ENCODE results near the gene TRAK2.
A peak's percentile ranks its signal among the peaks of the same experiment; 100 is the strongest.

DNA sequence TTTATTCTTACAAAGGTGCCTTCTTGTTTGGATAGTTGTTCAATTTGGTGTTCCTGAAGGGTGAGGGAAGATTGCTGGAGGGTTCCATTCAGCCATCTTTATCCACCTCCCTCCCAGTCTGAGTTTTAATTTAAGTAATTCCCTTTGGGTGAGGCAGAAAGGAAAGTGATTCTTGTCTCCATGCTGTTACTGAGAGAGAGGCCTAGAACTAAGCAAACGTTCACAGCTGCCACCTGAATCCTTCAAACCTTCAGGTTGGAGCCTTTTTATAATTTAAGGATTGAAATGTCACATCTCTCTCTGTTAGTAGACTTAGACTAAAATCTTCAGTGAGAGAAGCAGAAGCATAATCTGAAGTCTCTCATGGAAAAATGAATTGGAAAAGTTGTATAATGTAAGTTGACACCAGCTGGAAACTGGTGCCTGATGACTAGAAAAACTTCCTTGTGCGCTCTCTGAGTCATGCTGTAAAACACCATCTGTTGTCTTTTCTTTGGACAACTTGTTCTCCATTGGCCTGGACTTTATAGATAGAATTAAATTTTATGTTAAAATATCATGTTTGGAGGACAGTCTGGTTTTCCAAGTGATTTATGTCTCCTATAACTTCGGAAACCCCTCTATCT is 14.9 kb upstream of the TRAK2 start:
- TF ChIP-seq, protein P1, sequence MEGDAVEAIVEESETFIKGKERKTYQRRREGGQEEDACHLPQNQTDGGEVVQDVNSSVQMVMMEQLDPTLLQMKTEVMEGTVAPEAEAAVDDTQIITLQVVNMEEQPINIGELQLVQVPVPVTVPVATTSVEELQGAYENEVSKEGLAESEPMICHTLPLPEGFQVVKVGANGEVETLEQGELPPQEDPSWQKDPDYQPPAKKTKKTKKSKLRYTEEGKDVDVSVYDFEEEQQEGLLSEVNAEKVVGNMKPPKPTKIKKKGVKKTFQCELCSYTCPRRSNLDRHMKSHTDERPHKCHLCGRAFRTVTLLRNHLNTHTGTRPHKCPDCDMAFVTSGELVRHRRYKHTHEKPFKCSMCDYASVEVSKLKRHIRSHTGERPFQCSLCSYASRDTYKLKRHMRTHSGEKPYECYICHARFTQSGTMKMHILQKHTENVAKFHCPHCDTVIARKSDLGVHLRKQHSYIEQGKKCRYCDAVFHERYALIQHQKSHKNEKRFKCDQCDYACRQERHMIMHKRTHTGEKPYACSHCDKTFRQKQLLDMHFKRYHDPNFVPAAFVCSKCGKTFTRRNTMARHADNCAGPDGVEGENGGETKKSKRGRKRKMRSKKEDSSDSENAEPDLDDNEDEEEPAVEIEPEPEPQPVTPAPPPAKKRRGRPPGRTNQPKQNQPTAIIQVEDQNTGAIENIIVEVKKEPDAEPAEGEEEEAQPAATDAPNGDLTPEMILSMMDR (IDR thresholded peaks at IDR 0.05) = no peak
- TF ChIP-seq EZH2phosphoT487 (IDR thresholded peaks at IDR 0.05; ENCODE audit: borderline replicate concordance, low read depth) (no peak), SIN3A (IDR thresholded peaks at IDR 0.05; ENCODE audit: borderline replicate concordance, low read depth, low read length) (no peak), POLR2AphosphoS5 (IDR thresholded peaks at IDR 0.05; ENCODE audit: low read depth, low read length) (peak; percentile 46; the same call in 1 of the 2 replicates), TCF12 (IDR thresholded peaks at IDR 0.05) (peak; percentile 92), TEAD4 (IDR thresholded peaks at IDR 0.05; ENCODE audit: borderline replicate concordance, insufficient read depth) (no peak), EP300 (IDR thresholded peaks at IDR 0.05; ENCODE audit: borderline replicate concordance in 1 of 2, low read depth in 1 of 2, low read length in 1 of 2) (peak; percentile 40 to 68; a peak in 2 of 4 replicates), RCOR1 (IDR thresholded peaks at IDR 0.05; ENCODE audit: low read length) (no peak)
- TF ChIP-seq, protein P2, sequence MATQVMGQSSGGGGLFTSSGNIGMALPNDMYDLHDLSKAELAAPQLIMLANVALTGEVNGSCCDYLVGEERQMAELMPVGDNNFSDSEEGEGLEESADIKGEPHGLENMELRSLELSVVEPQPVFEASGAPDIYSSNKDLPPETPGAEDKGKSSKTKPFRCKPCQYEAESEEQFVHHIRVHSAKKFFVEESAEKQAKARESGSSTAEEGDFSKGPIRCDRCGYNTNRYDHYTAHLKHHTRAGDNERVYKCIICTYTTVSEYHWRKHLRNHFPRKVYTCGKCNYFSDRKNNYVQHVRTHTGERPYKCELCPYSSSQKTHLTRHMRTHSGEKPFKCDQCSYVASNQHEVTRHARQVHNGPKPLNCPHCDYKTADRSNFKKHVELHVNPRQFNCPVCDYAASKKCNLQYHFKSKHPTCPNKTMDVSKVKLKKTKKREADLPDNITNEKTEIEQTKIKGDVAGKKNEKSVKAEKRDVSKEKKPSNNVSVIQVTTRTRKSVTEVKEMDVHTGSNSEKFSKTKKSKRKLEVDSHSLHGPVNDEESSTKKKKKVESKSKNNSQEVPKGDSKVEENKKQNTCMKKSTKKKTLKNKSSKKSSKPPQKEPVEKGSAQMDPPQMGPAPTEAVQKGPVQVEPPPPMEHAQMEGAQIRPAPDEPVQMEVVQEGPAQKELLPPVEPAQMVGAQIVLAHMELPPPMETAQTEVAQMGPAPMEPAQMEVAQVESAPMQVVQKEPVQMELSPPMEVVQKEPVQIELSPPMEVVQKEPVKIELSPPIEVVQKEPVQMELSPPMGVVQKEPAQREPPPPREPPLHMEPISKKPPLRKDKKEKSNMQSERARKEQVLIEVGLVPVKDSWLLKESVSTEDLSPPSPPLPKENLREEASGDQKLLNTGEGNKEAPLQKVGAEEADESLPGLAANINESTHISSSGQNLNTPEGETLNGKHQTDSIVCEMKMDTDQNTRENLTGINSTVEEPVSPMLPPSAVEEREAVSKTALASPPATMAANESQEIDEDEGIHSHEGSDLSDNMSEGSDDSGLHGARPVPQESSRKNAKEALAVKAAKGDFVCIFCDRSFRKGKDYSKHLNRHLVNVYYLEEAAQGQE (IDR thresholded peaks at IDR 0.05; ENCODE audit: low read depth, low read length) = no peak
- TF ChIP-seq, protein P3, sequence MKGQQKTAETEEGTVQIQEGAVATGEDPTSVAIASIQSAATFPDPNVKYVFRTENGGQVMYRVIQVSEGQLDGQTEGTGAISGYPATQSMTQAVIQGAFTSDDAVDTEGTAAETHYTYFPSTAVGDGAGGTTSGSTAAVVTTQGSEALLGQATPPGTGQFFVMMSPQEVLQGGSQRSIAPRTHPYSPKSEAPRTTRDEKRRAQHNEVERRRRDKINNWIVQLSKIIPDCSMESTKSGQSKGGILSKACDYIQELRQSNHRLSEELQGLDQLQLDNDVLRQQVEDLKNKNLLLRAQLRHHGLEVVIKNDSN (IDR thresholded peaks at IDR 0.05; ENCODE audit: borderline replicate concordance, low read depth) = no peak
- TF ChIP-seq, protein P4, sequence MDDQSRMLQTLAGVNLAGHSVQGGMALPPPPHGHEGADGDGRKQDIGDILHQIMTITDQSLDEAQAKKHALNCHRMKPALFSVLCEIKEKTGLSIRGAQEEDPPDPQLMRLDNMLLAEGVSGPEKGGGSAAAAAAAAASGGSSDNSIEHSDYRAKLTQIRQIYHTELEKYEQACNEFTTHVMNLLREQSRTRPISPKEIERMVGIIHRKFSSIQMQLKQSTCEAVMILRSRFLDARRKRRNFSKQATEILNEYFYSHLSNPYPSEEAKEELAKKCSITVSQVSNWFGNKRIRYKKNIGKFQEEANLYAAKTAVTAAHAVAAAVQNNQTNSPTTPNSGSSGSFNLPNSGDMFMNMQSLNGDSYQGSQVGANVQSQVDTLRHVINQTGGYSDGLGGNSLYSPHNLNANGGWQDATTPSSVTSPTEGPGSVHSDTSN (IDR thresholded peaks at IDR 0.05) = peak; percentile 76
- TF ChIP-seq, protein P5, sequence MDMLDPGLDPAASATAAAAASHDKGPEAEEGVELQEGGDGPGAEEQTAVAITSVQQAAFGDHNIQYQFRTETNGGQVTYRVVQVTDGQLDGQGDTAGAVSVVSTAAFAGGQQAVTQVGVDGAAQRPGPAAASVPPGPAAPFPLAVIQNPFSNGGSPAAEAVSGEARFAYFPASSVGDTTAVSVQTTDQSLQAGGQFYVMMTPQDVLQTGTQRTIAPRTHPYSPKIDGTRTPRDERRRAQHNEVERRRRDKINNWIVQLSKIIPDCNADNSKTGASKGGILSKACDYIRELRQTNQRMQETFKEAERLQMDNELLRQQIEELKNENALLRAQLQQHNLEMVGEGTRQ (IDR thresholded peaks at IDR 0.05; ENCODE audit: borderline replicate concordance, low read depth, low read length) = no peak
